Measurements from ENCODE around the gene PLAAT4.
"Not testable (repeated sequence)": the region's sequence is repeated elsewhere in the genome, so short reads cannot be mapped to it uniquely, and the experiment has no call there.

PLAAT4 gene

GRCh38 chr11:63572026-63572688, 35.5 kb downstream of the PLAAT4 start:
- DNase-seq = no peak
- Histone ChIP-seq H3K27ac (no peak overlapping the region), H3K27me3 (ENCODE audit: insufficient read depth, low read depth, severe bottlenecking) (no peaks in the 10 kb centered on the region), H3K36me3 (no peaks in the 10 kb centered on the region), H3K4me3 (ENCODE audit: low read depth, low read length) (no peak overlapping the region), H3K9me3 (ENCODE audit: severe bottlenecking) (no peaks in the 10 kb centered on the region)
- no peak for TF ChIP-seq CTCF (IDR thresholded peaks at IDR 0.05; ENCODE audit: low read depth, low read length)

DNA sequence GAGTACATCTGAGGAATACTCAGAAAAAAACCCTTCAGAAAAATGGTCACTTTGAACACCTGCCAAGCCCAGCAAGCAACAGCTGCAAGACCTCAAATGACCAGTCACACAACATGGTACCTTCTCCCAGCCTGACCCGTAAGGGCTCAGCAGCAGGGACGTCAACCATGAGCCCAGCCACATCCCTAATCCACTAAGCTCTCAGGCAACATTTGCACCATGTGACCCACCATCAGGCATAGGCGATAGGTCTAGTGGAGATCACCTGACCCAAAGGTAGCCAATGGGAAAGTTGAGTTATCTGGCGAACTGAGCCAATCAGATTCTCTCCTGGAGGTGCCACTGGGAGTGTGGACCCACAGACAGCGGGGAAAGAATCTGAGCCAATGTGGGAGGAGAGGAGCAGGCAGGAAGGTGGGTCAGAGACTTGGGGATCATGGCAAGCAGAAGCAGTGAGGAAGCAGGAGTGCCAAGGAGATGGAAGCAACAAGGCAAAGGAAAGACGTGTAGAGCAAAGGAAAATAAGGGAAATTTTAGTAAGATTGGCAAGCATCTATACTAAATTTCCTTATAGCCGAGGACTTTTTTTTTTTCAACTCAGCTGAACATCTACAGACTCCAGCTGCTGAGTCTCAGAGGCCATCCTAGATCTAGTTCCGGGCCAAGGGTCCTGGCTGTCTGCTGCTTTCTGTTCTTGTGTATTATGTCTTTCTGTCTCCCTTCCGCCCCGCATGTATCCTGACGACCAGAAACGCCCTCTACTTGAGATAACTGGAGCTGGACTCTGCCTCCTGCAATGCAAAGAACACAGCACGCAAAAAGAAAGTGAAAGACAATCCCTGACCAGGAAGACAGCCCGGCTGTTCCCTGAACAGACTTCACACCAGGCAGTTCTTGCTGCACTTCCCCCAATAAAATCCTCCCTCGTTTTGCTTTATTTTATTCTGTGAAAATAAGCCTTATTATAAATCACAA, 37.6 kb downstream of the PLAAT4 start:
- Histone ChIP-seq H3K4me3 (ENCODE audit: low read depth, low read length) (no peak overlapping the region), H3K27me3 (ENCODE audit: insufficient read depth, low read depth, severe bottlenecking) (no peaks in the 10 kb centered on the region), H3K9me3 (ENCODE audit: severe bottlenecking) (no peaks in the 10 kb centered on the region), H3K36me3 (no peaks in the 10 kb centered on the region), H3K27ac (no peak overlapping the region)
- TF ChIP-seq CTCF (IDR thresholded peaks at IDR 0.05; ENCODE audit: low read depth, low read length) = no peak
- DNase-seq = peak; percentile 9

DNA sequence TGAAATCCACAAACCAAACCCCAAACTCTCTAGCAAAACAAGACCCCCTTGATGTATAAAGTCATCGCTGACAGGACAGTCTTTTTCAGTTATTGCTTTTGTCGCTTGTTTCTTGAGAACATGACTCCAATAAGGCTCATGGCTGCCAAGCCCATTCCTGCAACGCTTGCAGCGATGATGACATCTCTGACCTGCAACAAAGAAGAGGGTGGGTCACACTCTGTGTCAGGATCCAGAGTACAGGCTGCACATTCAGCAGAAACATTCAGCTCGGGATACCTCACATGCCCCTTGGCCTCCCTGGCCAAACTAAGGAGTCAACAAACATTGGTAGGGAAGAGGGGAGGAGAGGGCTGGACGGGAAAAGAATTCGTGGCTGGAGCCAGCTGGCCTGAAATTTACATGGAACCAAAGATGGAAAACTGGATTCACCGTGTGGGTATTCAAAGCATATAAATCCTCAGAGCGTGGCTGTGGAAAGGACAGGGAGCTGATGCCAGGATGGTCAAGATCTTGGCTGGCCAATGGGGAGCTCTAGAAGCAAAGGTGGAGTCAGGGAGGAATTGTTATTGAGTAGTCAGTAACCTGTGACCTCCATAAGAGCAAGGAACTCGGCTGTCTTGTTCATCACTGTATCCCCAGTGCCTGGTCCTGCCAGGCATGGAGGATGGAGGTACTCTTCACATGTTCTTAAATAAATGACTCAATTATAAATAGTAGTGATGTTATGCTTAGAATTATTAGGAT, 38.4 kb downstream of the PLAAT4 start:
- Histone ChIP-seq H3K36me3 (no peaks in the 10 kb centered on the region), H3K9me3 (ENCODE audit: severe bottlenecking) (peaks cover 1% of the 10 kb centered on the region), H3K27me3 (ENCODE audit: insufficient read depth, low read depth, severe bottlenecking) (no peaks in the 10 kb centered on the region), H3K4me3 (ENCODE audit: low read depth, low read length) (no peak overlapping the region), H3K27ac (no peak overlapping the region)
- TF ChIP-seq CTCF (IDR thresholded peaks at IDR 0.05; ENCODE audit: low read depth, low read length) = no peak
- no peak for DNase-seq

- H3K4me3 ChIP-seq (ENCODE audit: low read depth, low read length); H3K36me3 ChIP-seq; H3K9me3 ChIP-seq (ENCODE audit: severe bottlenecking); DNase-seq; H3K27ac ChIP-seq; H3K27me3 ChIP-seq (ENCODE audit: insufficient read depth, low read depth, severe bottlenecking): not testable (repeated sequence)
These were observed 42.3 kb downstream of the PLAAT4 start for GRCh38 chr11:63578882-63579281.

DNA sequence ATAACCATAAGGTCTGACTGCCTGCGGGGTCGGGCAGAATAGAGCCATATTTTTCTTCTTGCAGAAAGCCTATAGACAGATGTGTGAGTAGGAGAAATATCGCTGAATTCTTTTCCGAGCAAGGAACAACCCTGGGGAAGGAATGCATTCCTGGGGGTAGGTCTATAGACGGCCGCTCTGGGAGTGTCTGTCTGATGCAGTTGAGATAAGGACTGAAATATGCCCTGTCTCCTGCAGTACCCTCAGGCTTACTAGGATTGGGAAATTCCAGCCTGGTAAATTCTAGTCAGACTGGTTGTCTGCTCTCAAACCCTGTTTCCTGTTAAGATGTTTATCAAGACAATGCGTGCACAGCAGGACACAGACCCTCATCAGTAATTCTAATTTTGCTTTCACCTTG, 44.6 kb downstream of the PLAAT4 start:
- H3K9me3 ChIP-seq (ENCODE audit: severe bottlenecking); H3K36me3 ChIP-seq; H3K27ac ChIP-seq; H3K27me3 ChIP-seq (ENCODE audit: insufficient read depth, low read depth, severe bottlenecking); H3K4me3 ChIP-seq (ENCODE audit: low read depth, low read length); DNase-seq: not testable (repeated sequence)

- Histone ChIP-seq H3K9me3 (ENCODE audit: severe bottlenecking) (peaks cover 5% of the 10 kb centered on the region), H3K4me3 (ENCODE audit: low read depth, low read length) (no peak overlapping the region), H3K27me3 (ENCODE audit: insufficient read depth, low read depth, severe bottlenecking) (no peaks in the 10 kb centered on the region), H3K27ac (no peak overlapping the region), H3K36me3 (no peaks in the 10 kb centered on the region)
- no peak for DNase-seq
- TF ChIP-seq CTCF (IDR thresholded peaks at IDR 0.05; ENCODE audit: low read depth, low read length) = no peak
These were observed 46.7 kb downstream of the PLAAT4 start for GRCh38 chr11:63583357-63583677.

All from WERI-Rb-1 (cell line).